CD4-positive, alpha-beta T cell treated with Interleukin-1 beta for 1 hour (primary cell): ENCODE data around the gene SEC14L6.

Experiments used
- DNase-seq, 2 donors: peaks; one replicate each; pipeline ENCODE4 v3.0.0-alpha.2; 2020 to 2022

Gene SEC14L6

GRCh38 chr22:30531651-30532608 lies 14.6 kb downstream of the SEC14L6 start:
- DNase-seq: no peak

GRCh38 chr22:30526656-30527055 lies 19.9 kb downstream of the SEC14L6 start:
- no peak for DNase-seq

- no peak for DNase-seq
These were observed 22.7 kb downstream of the SEC14L6 start for GRCh38 chr22:30523646-30524489.

DNA sequence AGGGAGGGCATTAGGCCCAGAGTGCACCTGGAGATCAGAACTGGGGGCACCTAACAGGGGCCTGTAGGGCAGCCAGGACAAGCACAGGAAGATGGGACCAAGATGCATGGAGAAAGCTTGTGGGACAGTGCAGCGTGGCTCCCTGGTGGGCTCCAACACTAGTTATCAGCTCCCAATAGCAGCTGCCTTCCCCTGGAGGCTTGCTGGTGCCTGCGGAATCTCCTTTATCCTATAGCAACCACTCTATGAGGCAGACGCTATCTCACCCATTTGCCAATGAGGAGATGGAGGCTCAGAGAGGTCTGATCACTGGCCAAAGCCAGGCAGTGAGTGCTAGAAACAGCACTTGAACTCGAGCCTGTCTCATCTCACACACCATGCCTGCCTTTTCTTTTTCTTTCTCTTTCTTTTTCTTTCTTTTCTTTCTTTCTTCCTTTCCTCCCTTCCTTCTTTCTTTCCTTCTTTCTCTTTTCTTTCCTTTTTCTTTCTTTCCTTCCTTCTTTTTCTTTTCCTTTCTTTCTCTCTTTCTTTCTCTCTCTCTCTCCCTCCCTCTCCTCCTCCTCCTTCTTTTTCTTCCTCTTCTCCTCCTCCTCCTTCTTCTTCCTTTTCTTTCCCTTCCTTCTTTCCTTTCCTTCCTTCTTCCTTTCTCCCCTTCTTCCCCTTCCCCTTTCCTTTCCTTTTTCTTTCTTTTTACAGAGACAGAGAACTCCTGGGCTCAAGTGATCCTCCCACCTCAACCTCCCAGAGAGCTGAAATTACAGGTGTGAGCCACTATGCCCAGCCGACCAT lies 25.0 kb downstream of the SEC14L6 start:
- no peak for DNase-seq

DNA sequence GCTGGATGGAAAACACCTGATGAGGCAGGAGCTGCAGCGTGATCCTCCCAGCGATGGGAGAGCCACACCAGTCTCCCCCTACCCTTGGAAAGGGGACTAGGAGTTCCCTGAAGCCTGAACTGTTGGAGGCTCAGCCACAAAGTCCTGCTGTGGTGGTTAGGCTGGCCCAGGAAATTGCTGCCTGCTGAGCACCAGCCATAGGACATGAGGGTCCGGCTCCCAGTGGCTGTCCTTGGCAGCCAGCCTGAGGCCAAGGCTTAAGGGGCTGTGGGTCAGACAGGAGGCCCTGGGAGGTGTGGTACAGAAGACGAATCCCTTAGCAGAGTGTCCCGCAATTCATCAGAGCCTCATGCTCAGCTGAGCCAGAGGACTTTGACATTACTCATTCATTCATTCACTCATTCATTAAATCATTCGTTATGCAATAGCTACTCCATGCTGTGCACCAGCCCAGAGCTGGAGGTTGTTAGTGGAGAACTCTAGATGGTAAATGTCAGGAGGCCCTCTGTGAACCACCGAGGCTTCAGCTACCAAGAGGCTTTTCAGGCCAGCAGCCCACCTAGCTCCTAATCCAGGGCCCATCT lies 26.6 kb downstream of the SEC14L6 start:
- no peak for DNase-seq

DNA sequence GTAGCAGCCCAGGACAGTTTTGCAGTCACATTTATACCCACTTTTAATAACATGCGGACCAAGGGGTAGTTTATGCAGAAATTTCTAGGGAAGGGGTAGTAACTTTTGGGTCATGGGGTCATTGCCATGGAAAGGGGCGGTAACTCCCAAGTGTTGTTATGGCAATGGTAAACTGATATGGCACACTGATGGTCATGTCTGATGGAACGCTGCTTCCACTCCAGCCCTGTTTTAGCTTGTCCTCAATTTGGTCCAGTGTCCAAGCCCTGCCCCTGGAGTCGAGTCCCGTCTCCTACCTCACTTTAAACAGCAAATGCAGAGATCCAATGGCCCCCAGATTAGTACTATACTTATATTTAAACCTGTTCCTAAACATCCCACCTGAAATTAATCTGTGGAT lies 29.8 kb downstream of the SEC14L6 start:
- no peak for DNase-seq

GRCh38 chr22:30516273-30516672 lies 30.3 kb downstream of the SEC14L6 start:
- no peak for DNase-seq

DNA sequence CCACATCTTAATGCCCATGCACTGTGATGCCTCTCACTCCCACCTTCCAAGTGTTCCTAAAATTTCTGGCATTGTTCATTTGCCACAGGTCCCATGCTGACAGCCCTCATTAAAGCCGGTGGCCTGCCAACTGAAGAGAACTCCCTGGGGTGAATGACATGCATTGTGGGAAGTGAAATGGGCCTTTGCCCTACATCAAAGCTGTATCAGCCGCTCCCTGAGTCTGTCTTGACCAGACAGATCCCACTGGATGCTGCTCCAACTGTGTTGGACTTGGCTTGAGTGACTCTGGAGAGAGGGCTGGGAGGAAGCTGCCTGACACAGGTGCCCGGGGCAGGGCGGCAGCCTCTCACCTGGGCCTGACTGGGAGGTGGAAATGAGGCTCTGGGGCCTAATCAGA lies 32.3 kb downstream of the SEC14L6 start:
- DNase-seq: no peak

GRCh38 chr22:30513462-30513861 lies 33.1 kb downstream of the SEC14L6 start:
- no peak for DNase-seq

DNA sequence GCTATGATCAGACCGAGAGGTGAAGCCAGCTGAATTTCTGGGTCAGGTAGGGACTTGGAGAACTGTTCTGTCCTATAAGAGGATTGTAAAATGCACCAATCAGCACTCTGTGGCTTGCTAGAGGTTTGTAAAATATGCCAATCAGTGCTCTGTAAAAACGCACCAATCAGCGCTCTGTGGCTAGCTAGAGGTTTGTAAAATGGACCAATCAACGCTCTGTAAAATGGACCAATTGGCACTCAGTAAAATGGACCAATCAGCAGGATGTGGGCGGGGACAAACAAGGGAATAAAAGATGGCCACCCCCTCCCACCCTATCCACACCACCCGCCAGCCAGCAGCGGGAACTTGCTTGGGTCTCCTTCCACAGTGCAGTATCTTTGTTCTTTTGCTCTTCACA lies 34.6 kb downstream of the SEC14L6 start:
- DNase-seq: no peak

DNA sequence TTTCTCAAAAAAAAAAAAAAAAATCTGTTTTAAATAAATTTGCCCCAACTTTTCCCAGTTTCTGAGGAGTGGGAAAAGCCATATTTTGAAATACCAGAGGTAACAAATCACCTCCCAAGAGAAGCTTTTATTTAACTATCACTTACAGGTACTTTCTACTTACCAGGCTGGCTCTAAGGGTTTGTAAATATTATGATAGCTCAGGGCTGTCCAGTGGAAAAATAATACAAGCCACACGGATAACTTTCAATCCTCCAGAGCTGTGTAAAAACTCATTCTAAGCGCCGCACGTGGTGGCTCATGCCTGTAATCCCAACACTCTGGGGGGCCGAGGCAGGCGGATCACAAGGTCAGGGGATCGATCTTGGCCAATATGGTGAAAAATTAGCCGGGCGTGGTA lies 35.4 kb downstream of the SEC14L6 start:
- no peak for DNase-seq

- no peak for DNase-seq
These were observed 38.3 kb downstream of the SEC14L6 start for GRCh38 chr22:30508216-30508615.

DNA sequence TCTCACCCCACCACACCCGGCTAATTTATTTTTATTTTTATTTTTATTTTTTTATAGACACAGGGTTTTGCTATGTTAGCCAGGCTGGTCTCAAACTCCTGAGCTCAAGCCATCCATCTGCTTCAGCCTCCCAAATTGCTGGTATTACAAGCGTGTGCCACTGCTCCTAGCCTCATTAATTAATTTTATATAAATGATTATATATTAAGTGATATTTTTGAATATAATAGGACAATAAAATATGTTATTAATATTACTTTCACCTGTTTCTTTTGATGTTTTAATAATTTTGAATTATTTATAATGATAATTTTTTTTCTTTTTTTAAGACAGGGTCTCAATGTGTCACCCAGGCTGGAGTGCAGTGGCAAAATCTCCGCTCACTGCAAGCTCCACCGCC lies 38.9 kb downstream of the SEC14L6 start:
- DNase-seq: no peak

DNA sequence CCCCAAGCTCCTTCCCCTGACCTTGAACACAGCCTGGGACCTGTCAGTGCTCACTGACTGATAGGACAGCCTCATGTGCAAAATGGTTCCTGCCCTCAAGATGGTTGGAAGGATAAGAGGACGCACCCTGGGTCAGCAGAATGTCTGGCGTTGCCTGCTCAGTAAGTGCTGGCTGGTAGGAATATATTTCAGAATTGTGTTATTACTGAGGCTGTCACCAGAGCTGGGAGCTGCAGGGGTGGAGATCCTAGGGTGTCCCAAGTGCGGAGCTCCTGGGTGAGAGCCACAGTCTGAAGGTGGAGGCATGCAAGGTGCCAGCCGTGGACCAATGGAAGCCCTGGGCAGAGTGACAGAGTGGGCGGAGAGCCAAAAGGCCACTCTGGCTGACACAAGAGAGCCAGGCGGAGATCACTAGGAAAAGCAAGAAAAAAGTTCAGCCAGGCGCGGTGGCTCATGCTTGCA lies 40.0 kb downstream of the SEC14L6 start:
- no peak for DNase-seq

DNA sequence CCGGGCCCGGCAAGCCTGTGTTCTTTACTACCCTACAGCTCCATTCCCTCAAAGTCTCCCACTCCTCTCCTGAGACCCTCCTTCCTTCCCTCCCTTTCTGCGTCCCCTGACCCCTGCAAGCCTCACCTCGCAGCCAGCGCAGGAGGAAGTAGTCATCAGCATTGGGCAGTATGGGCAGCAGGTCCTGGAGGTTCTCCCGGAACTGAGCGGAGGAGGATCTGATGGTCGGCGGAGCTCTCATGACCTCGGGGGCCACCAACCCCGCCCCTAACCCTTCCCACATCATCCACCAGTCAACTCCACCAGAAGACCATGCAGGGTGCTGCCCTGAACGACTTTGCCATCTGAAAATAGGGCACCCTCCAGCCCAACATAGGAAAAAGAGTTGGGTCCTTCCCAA lies 43.0 kb downstream of the SEC14L6 start:
- DNase-seq: no peak

DNA sequence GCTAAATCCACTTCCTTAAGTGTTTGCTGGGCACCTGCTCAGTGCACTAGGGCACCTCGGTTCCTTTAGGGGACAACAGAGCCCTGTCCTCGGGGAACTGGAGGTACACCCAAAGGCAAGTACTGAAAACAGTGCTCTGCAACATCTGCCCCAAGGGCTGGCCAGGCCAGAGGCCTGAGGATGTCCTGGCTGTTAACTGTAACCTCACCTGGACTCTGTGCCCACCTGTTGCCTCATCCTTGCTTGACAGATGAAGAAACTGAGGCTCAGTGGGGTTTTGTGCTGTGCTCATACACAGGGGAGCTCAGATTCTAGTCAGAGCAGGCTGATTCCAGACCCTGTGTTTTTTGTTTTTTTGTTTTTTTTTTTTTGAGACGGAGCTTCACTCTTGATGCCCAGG lies 43.6 kb downstream of the SEC14L6 start:
- no peak for DNase-seq

DNA sequence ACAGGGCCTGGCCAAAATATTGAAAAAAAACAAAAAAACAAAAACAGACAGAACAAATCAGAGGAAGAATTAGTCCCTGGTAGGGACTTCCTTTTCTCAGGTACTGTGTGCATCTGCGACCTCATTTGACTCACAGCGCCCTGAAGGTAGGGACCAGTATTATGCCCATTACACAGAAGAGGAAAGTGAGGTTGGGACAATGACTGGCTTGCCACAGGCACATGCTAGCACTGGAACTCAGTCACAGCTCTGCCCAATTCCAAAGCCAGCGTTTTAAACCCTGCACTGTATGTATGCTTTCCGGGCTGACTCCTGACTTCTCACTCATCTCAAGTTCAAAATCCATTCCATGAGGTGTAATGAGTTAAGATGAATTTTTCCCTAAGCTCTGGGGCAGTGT lies 44.4 kb downstream of the SEC14L6 start:
- DNase-seq: no peak

GRCh38 chr22:30500628-30501027 lies 45.9 kb downstream of the SEC14L6 start:
- DNase-seq: no peak

- no peak for DNase-seq
These were observed 48.9 kb downstream of the SEC14L6 start for GRCh38 chr22:30497466-30498150.

DNA sequence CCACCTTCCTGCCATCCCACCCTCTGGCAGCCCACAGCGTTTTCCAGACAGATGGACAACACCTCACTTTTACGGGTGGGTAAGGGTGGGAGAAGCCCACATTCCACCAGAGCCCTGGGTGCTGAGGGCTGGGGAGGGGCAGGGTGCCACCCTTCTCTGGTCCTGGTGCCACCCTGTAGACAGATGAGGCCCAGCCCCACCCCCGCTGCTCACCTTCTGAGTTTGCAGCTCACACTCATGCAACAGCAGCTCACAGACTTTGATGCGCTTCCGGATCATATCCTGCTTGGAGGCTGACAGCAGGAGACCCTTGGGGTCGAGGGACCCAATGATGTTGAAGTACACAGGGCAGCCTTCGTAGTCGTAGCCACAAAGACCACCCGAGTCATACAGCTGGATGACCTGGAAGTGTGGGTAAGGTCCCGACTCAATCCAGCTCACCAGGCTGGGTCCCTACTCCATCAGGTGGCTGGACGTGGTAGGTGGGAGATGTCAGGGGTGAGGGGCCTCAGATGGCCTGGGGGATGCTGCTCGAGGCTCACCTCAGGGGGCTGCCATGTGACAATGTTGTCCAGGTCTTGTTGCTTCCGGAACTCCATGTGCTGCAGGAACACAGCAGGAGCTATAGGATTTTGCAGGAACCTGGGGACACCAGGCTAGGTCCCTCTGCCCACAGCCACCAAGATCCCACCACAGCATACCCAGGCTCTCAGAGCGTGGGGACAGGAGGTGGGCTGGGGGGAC lies 51.3 kb downstream of the SEC14L6 start:
- DNase-seq: no peak

DNA sequence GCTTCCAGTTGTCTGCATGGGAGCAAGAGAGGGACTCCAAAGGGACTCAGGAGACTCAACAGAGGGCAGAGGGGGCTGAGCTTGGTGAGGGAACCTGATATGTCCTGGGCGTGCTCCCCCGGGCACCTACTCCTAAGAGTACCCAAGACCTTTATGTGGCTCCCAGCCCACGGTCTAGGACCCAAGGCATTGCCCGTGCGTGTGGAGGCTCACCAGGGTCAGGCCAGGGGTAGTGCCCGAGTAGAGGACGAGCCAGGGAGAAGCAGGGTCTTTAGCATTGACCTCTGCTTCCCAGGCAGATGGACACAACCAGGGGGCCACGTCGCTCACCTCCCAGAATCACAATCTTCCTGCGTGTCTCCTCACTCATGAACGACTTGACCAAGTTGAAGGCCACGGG lies 54.4 kb downstream of the SEC14L6 start:
- no peak for DNase-seq
